Ramos (cell line): ENCODE results near the gene DNASE1L2.
"Not testable (repeated sequence)": the region's sequence is repeated elsewhere in the genome, so short reads cannot be mapped to it uniquely, and the experiment has no call there.

ENCODE experiments used
- in situ Hi-C: fragments of 300-500 bp; cut with MboI; formaldehyde crosslinking; loops from one replicate; pipeline ENCODE4 v1.14.3; 2022; ENCODE audit warnings: low sequenced_read_pairs; ENCODE audit not compliant: unreplicated experiment

The DNASE1L2 gene

DNA sequence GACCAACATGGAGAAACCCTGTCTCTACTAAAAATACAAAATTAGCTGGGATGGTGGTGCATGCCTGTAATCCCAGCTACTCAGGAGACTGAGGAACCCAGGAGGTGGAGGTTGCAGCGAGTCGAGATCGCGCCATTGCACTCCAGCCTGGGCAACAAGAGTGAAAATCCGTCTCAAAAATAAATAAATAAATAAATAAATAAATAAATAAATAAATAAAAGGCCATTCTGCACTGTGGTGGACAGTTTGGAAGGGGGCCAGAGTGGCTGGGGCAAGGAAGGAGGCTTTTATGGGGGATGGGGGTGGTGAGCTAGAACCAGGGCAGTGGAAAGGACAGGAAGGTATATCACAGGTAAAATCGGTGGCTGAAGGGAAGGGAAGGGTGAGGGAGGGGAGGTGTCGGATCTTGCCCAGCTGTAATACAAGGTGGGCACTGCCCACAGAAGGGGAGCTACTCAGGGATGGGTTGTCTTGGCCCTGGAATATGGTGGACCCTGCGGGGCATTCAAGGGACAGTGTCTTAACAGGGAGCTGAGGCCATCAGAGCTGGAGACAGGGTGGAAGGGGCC lies 33.0 kb upstream of the DNASE1L2 start:
- in situ Hi-C loops, result not testable (repeated sequence)

DNA sequence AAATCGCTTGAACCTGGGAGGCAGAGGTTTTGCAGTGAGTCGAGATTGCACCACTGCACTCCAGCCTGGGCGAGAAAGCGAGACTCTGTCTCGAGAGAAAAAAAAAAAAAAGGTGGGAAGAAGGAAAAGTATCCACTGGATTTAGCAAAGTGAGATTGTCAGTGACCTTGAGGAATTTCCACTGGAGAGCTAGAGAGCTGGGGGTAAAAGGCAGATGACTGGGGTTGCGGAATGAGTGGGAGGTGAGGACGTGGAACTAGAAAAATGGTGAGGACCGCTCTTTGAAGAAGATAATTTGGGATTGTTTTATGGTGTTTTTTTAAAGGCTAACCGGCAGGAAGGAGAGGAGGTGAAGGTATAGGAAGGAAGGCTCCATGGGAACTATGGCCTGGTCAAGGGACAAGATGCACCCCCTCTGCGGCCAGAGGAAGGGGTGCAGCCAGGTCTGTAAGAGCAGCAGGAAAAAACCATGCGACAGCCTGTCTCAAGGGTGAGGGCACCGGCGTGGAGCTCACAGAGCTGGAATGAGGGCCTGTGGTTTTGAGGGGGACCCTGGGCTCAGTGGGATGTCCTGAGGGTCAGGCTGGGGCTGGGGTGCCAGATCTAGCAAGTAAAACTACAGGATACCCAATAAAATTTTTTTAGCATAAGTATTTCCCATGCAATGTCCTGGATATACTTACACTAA lies 31.7 kb upstream of the DNASE1L2 start:
- in situ Hi-C loops, result no loop called here

DNA sequence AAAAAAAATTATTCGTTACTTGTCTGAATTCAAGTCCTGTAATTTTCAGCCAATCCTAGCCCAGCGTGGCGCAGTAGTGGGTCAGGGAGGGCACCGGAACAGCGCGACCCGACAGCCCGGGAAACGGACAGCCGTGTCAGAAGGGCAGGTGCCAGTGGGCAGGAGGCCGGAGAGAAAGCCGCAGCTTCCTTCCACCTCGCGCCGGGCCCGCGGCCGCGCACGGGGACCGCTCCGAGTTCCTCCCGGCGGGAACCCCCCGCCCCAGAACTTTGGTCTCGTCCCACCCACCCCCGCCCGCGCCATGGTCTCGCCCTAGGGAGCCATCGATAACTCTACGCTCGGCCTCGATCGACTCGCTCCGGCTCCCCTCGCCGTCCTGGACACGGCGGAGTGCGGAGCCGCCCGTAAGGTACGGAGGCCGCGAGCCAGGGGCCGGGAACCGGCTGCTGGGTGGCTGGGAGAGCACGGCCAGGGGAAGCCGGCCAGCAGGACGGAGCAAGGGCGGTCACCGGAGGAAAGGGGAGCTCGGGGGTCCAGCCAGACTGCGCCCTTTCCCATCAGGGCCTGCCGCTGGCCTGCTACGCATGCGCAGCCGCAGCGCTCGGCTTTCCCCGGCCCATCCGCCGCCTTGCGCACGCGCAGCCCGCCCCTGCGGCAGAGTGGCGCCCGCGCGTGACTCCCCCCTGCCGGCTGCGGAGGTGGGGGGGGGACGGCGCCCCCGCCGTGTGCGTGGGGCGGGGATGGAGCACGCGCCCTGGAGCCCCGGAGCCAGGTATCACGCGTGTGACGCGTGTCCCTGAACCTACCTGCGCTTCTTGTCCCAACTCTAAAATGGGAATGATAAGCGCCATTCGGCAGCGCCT lies 30.9 kb upstream of the DNASE1L2 start, which contains the start of gene MLST8:
TSS of gene MLST8 (plus strand) at position 351 of the 863 bp plus-strand sequence. CDS start 632 bp downstream, outside the sequence.
- in situ Hi-C loops, result no loop called here

DNA sequence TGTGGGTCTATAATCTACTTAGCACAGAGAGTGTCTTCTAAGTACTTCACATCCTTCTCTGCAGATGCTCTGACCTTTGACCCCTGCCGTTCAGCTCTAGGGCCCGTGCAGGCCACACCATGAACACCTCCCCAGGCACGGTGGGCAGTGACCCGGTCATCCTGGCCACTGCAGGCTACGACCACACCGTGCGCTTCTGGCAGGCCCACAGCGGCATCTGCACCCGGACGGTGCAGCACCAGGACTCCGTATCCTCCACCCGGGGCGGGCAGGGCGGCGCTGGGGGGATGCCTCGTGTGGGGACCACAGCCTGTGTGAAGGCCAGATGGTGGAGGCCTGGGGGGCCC lies 30.3 kb upstream of the DNASE1L2 start:
- in situ Hi-C loops, result no loop called here

DNA sequence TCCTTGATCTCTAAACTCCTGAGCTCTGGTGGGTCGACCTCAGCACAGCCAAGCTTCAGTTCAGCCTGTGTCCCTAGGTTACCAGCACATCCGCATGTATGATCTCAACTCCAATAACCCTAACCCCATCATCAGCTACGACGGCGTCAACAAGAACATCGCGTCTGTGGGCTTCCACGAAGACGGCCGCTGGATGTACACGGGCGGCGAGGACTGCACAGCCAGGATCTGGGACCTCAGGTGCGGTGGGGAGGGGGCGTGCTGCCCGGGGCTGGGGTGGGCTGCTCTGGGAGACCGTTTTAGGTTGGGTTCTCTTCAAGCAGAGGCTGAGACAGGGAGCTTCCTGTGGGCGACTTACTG lies 29.8 kb upstream of the DNASE1L2 start:
- in situ Hi-C loops, result no loop called here

GRCh38 chr16:2206780-2207433 lies 29.3 kb upstream of the DNASE1L2 start:
- in situ Hi-C loops, result no loop called here

DNA sequence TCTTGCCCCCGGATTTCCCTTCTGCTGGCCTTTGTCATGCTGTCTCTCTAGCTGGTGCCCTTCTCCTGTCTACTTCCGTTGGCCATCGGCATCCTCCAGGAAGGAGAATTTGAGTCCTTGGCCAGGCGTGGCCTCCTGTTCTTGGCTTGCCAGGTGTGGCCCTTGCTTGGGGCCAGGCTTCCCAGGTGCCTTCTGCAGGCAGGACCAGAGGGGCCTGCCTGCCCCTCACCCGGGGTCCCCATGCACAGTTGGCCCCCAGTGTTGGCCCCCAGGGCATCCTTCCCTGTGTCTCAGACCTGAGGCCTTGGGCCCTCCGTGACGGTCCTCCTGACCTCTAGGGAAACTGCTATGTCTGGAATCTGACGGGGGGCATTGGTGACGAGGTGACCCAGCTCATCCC lies 28.4 kb upstream of the DNASE1L2 start:
- in situ Hi-C loops, result no loop called here

DNA sequence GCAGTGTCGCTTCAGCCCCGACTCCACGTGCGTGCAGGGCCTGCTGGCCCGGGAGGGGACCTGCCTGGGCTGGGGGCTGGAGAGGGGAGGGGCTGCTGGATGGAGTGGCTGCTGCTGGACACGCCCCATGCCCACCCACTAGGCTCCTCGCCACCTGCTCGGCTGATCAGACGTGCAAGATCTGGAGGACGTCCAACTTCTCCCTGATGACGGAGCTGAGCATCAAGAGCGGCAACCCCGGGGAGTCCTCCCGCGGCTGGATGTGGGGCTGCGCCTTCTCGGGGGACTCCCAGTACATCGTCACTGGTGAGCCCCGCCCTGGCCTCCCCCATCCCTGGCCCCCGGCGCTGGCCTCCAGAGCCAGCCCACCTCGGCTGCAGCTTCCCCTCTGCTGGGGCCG lies 27.9 kb upstream of the DNASE1L2 start:
- in situ Hi-C loops, result no loop called here

GRCh38 chr16:2208772-2209171 lies 27.5 kb upstream of the DNASE1L2 start:
- in situ Hi-C loops, result no loop called here

- in situ Hi-C loops, result no loop called here
Observed at GRCh38 chr16:2209258-2210008, 26.8 kb upstream of the DNASE1L2 start.

GRCh38 chr16:2210009-2210332 lies 26.3 kb upstream of the DNASE1L2 start:
- in situ Hi-C loops, result no loop called here

GRCh38 chr16:2210386-2211365 lies 25.6 kb upstream of the DNASE1L2 start, which contains the start of gene BRICD5:
BRICD5 (minus strand) TSS chr16:2210863; CDS start chr16:2210833, 30 bp downstream.
- in situ Hi-C loops, result no loop called here

- in situ Hi-C loops, result no loop called here
Observed at GRCh38 chr16:2211923-2212347, 24.3 kb upstream of the DNASE1L2 start.

DNA sequence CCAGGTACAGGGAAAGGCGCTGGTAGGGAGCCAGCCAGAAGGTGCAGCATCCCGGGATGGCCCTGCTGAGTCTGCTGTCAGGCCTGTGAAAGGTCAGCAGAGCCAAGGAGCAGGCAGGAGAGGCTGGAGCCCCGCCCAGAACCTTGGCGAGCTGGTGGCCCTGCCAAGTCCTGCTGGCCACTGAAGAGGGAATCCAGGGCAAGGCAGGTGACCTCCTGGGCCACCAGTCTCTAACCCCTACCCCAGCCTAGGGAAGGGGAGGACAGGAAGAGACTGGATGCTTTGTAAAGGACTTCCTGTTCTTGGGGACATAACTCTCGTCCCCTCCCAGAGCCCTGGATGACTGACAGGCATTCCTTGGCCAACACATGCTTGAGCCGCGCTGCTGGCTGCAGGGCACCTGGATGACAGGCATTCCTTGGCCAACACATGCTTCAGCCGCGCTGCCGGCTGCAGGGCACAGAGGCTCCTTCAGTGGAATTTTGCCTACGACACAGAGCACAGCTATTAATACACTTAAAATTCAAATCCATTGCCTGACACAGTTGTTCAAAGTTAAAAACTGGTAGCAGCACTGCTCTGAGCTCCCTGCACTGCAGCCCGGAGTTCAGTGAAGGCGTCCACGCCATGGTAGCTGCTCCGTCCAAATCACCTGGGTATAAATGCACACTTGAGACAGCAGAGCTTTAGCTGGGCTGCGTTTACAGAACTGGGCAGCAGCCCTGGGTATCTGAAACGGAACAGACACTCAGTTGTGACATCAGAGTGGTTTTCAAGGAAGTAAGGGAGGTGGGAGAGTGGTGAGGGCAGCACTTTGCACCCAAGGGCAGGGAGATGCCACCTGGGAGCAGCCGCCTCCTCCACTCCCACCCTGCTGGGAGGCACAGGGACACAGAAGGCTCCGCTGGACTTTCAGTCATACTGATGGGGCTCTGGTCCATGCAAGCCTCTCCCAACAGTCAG lies 23.6 kb upstream of the DNASE1L2 start:
- in situ Hi-C loops, result no loop called here

- in situ Hi-C loops, result no loop called here
Observed at GRCh38 chr16:2213817-2214718, 22.2 kb upstream of the DNASE1L2 start.

DNA sequence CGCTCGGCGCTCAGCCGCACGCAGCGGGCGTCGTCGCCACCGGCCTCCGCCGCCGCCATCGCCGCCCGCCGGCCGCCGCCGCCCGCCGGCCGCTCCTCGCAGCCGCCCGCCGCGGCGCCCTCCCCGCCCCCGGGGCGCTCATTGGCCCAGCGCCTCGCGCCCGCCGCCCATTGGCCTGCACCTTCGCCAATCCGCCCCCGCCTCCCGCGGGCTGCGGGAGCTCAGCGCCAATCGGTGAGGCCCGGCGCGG lies 21.6 kb upstream of the DNASE1L2 start, which contains the start of gene PGP:
TSS of gene PGP (minus strand) at position 122 of the 250 bp plus-strand sequence. CDS start at position 59, 63 bp downstream.
- in situ Hi-C loops, result no loop called here

- in situ Hi-C loops, result no loop called here
Observed at GRCh38 chr16:2216330-2216729, 19.9 kb upstream of the DNASE1L2 start.
